Ascending aorta (tissue), 2 donors: ENCODE measurements around the gene MYD88. TPM values are rescaled to one million over a fixed set of nuclear protein-coding genes. Genes with fewer than 3 reads are reported as not detected.

Experiments used
- DNase-seq, 2 donors: peaks; one replicate each; pipeline ENCODE4 v3.0.0-alpha.2; 2019; ENCODE audit warnings: low spot score in 2 of 2
- H3K27ac ChIP-seq, 2 donors: fragments of 200-600 bp; sonication (generic); one replicate each; pipeline ENCODE4 v1.5.1; 2016 to 2017; ENCODE audit warnings: mild to moderate bottlenecking in 1 of 2
- H3K27me3 ChIP-seq: fragments of 200-600 bp; sonication (generic); one replicate; pipeline ENCODE4 v1.5.1; 2017
- H3K36me3 ChIP-seq, 2 donors: fragments of 200-600 bp; sonication (generic); one replicate each; pipeline ENCODE4 v1.5.1; 2016
- H3K4me1 ChIP-seq, 2 donors: fragments of 200-600 bp; sonication (generic); one replicate each; pipeline ENCODE4 v1.5.1; 2016 to 2017; ENCODE audit warnings: mild to moderate bottlenecking in 1 of 2
- H3K4me3 ChIP-seq, 2 donors: fragments of 200-600 bp; sonication (generic); one replicate each; pipeline ENCODE4 v1.5.1; 2016 to 2017; ENCODE audit warnings: mild to moderate bottlenecking in 1 of 2
- H3K9me3 ChIP-seq, 2 donors: fragments of 200-600 bp; sonication (generic); one replicate each; pipeline ENCODE4 v1.5.1; 2016
- intact Hi-C: fragments of 100-400 bp; cut with DNase I; formaldehyde crosslinking; loops from one replicate; pipeline ENCODE4 v1.15.1; 2023
- total RNA-seq: library from RNA; depleted of rRNA; stranded (reverse); fragments of >200 nt; gene quantifications from one replicate; pipeline ENCODE4 v1.1.0, GENCODE V29; 2016
- TF ChIP-seq, protein P1 (sequence below), 3 experiments: fragments of 200-600 bp in 2 of 3; fragments of 450-650 bp in 1 of 3; sonication (generic) in 2 of 3; IDR thresholded peaks; one replicate each; pipeline ENCODE4 v1.5.1; 2016 to 2019; ENCODE audit warnings: antibody characterized with exemption in 3 of 3, mild to moderate bottlenecking in 1 of 3, moderate library complexity in 1 of 3

Gene MYD88
- total RNA-seq, 1 donor from 2014 or later, result 38.8 TPM

GRCh38 chr3:38151667-38152265 is 13.3 kb downstream of the MYD88 start:
- Histone ChIP-seq H3K27ac (no peak overlapping the region), H3K9me3 (no peaks in the 10 kb centered on the region)
- intact Hi-C loops, result no loop called here

GRCh38 chr3:38152609-38153008 is 14.1 kb downstream of the MYD88 start:
- H3K36me3 ChIP-seq, result no peaks in the 10 kb centered on the region
- no peak for DNase-seq
- intact Hi-C loops, result no loop called here
- H3K4me1 ChIP-seq, result no peaks in the 10 kb centered on the region
- TF ChIP-seq, protein P1, sequence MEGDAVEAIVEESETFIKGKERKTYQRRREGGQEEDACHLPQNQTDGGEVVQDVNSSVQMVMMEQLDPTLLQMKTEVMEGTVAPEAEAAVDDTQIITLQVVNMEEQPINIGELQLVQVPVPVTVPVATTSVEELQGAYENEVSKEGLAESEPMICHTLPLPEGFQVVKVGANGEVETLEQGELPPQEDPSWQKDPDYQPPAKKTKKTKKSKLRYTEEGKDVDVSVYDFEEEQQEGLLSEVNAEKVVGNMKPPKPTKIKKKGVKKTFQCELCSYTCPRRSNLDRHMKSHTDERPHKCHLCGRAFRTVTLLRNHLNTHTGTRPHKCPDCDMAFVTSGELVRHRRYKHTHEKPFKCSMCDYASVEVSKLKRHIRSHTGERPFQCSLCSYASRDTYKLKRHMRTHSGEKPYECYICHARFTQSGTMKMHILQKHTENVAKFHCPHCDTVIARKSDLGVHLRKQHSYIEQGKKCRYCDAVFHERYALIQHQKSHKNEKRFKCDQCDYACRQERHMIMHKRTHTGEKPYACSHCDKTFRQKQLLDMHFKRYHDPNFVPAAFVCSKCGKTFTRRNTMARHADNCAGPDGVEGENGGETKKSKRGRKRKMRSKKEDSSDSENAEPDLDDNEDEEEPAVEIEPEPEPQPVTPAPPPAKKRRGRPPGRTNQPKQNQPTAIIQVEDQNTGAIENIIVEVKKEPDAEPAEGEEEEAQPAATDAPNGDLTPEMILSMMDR (IDR thresholded peaks at IDR 0.05), result no peak
- H3K4me3 ChIP-seq, result no peak overlapping the region
- H3K27me3 ChIP-seq, result no peaks in the 10 kb centered on the region
- no peak overlapping the region for H3K27ac ChIP-seq
- H3K9me3 ChIP-seq, result no peaks in the 10 kb centered on the region

More at GRCh38 chr3:38151667-38152265, 13.3 kb downstream of the MYD88 start:
- H3K36me3 ChIP-seq, result no peaks in the 10 kb centered on the region
- H3K4me3 ChIP-seq, result no peak overlapping the region
- TF ChIP-seq, protein P1 (IDR thresholded peaks at IDR 0.05), result no peak
- no peak for DNase-seq
- H3K27me3 ChIP-seq, result no peaks in the 10 kb centered on the region
- H3K4me1 ChIP-seq, result no peaks in the 10 kb centered on the region

DNA sequence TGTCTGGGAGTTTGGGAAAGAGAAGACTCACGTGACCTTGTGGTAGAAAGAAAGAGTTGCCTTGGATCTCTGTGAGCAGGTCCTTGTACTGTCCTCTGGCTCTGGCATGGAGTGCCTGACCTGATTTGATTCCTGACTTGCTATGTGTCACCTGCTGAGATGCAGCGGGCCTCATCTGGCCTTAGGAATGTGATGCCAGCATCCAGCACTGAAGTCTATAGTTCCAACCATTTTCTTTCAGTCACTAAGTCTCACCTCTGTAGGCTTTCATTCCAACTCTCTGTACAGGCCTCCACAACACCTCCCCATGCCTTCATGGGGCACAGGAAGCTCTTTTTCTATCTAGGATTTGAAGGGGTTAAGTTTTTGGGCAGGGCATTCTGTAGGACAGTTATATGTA is 14.8 kb downstream of the MYD88 start:
- H3K4me3 ChIP-seq, result no peak overlapping the region
- TF ChIP-seq, protein P1 (IDR thresholded peaks at IDR 0.05), result no peak
- no peaks in the 10 kb centered on the region for H3K4me1 ChIP-seq
- no peaks in the 10 kb centered on the region for H3K9me3 ChIP-seq
- H3K36me3 ChIP-seq, result no peaks in the 10 kb centered on the region
- intact Hi-C loops, result no loop called here
- no peaks in the 10 kb centered on the region for H3K27me3 ChIP-seq
- no peak overlapping the region for H3K27ac ChIP-seq
- no peak for DNase-seq

GRCh38 chr3:38154033-38154494 is 15.6 kb downstream of the MYD88 start:
- TF ChIP-seq, protein P1 (IDR thresholded peaks at IDR 0.05), result no peak
- no peak overlapping the region for H3K4me3 ChIP-seq
- no peaks in the 10 kb centered on the region for H3K27me3 ChIP-seq
- H3K4me1 ChIP-seq, result no peaks in the 10 kb centered on the region
- DNase-seq, result no peak
- intact Hi-C loops, result no loop called here
- no peak overlapping the region for H3K27ac ChIP-seq
- H3K36me3 ChIP-seq, result no peaks in the 10 kb centered on the region
- no peaks in the 10 kb centered on the region for H3K9me3 ChIP-seq

GRCh38 chr3:38154625-38155255 is 16.3 kb downstream of the MYD88 start:
- Histone ChIP-seq H3K27me3 (no peaks in the 10 kb centered on the region), H3K36me3 (no peaks in the 10 kb centered on the region), H3K4me1 (no peaks in the 10 kb centered on the region), H3K4me3 (no peak overlapping the region), H3K9me3 (no peaks in the 10 kb centered on the region), H3K27ac (no peak overlapping the region)
- TF ChIP-seq, protein P1 (IDR thresholded peaks at IDR 0.05), result no peak
- no peak for DNase-seq
- intact Hi-C loops, result no loop called here
